ENCODE measurements around the gene CMPK2.

Gene CMPK2

DNA sequence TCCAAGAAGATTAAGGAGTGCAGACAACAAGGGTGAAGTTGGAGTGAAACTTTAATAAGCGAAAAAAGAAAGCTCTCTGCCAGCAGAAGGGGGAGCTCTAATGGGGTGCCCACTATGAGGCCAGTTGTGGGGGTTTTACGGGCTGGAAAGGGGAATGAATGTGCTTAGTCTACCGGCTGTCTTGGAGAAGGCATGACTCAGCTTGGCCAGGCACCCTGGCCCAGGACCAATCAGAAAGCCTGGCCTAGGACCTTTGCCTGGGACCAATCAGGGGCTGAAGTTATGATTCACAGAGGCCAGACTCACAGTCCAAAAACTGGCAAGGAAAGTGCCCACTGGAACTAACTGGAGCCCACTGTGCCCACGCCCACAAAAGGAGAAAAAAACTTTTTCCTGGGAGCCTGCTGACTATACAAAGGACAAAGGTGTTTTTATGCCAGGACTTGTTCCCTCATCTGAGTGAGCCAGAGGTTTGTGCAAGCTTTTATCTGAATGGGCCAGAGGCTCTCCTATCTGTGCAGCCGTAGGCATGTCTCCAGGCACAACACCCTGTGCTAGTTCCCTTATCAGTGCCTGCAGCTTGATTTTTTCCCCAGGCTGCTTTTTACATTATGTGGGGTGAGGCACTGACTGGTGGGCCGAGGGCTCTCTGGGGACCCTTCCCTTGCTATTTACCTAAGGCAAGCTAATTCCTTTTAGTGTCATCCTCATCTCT, 18.6 kb downstream of the CMPK2 start:
- peak; percentile 11 for DNase-seq (ENCODE audit: low read depth)
- TF ChIP-seq POLR2A (IDR thresholded peaks at IDR 0.05; ENCODE audit: extremely low read depth, insufficient read length): no peak
- TF ChIP-seq, protein P1, sequence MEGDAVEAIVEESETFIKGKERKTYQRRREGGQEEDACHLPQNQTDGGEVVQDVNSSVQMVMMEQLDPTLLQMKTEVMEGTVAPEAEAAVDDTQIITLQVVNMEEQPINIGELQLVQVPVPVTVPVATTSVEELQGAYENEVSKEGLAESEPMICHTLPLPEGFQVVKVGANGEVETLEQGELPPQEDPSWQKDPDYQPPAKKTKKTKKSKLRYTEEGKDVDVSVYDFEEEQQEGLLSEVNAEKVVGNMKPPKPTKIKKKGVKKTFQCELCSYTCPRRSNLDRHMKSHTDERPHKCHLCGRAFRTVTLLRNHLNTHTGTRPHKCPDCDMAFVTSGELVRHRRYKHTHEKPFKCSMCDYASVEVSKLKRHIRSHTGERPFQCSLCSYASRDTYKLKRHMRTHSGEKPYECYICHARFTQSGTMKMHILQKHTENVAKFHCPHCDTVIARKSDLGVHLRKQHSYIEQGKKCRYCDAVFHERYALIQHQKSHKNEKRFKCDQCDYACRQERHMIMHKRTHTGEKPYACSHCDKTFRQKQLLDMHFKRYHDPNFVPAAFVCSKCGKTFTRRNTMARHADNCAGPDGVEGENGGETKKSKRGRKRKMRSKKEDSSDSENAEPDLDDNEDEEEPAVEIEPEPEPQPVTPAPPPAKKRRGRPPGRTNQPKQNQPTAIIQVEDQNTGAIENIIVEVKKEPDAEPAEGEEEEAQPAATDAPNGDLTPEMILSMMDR (IDR thresholded peaks at IDR 0.05; ENCODE audit: low read depth, low read length): no peak
- no peak overlapping the region for H3K4me3 ChIP-seq (ENCODE audit: low read depth, low read length)

DNA sequence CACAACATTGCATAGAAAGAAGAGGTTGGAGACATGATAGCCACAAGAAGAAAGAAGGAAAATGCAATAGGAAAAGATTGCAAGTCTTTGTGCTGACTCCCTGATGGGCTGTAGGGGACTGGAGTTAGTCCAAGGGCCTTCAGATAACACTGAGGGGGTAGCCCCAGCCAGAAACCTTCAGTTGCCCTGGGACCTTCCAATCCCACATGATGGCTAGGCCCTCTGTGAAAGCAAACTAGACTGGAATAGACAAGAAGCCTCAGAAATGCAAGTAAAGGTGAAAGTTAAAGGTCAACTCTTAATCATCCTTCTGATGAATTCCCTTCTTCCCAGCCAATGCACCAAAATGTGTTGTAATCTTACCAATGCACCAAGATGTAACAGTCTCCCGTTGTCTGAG, 19.2 kb downstream of the CMPK2 start:
- H3K4me3 ChIP-seq (ENCODE audit: low read depth, low read length): no peak overlapping the region
- TF ChIP-seq POLR2A (IDR thresholded peaks at IDR 0.05; ENCODE audit: extremely low read depth, insufficient read length) (no peak), MYC (IDR thresholded peaks at IDR 0.05; ENCODE audit: low read depth, low read length) (no peak)
- TF ChIP-seq, protein P2, sequence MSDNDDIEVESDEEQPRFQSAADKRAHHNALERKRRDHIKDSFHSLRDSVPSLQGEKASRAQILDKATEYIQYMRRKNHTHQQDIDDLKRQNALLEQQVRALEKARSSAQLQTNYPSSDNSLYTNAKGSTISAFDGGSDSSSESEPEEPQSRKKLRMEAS (IDR thresholded peaks at IDR 0.05; ENCODE audit: low read depth, low read length): no peak
- TF ChIP-seq, protein P1 (IDR thresholded peaks at IDR 0.05; ENCODE audit: low read depth, low read length): no peak
- no peak for DNase-seq (ENCODE audit: low read depth)

DNA sequence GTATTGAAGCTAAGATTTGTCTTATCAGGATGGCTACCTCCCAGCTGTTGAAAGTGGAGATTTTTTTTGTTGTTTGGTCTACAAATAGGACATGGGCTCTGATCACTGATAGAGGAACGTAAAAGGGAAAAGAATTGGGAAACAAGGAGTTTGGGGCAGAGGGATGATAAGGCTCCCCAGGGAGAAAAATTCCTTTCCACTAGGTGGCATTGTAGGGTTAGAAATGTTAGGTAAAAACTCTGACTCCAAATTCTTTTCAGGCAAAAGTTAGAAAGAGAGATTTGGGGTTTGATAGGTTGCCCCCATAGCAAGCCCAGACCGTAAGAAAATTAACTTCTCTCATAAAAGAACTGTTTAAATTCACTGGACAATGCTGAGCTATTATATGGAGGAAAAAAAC, 19.8 kb downstream of the CMPK2 start:
- TF ChIP-seq, protein P1 (IDR thresholded peaks at IDR 0.05; ENCODE audit: low read depth, low read length): no peak
- TF ChIP-seq MYC (IDR thresholded peaks at IDR 0.05; ENCODE audit: low read depth, low read length): no peak
- TF ChIP-seq POLR2A (IDR thresholded peaks at IDR 0.05; ENCODE audit: extremely low read depth, insufficient read length): no peak
- TF ChIP-seq, protein P2 (IDR thresholded peaks at IDR 0.05; ENCODE audit: low read depth, low read length): no peak
- H3K4me3 ChIP-seq (ENCODE audit: low read depth, low read length): no peak overlapping the region
- DNase-seq (ENCODE audit: low read depth): peak; percentile 28

DNA sequence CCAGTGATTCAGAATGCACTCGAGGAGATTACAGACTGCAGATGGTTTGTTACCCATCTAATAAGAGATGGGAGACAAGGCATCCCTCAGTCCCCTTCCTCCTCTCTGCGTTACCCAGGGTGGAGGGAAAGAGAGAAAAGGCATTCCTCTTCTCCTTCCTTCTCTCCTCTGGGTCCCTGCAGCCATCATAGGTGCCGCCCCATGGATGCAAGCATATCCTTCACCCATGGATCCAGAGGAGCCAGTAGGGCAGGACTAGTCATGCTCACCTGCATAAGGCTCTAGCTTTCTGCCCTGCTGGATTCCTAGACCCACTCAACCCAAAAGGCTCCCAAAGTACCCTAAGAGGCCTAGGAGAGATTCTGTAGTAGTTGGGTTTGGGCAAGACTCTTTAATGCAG, 20.4 kb downstream of the CMPK2 start:
- peak; percentile 44 for DNase-seq (ENCODE audit: low read depth)
- H3K4me3 ChIP-seq (ENCODE audit: low read depth, low read length): no peak overlapping the region
- no peak for TF ChIP-seq POLR2A (IDR thresholded peaks at IDR 0.05; ENCODE audit: extremely low read depth, insufficient read length)
- TF ChIP-seq, protein P1 (IDR thresholded peaks at IDR 0.05; ENCODE audit: low read depth, low read length): no peak
- TF ChIP-seq, protein P2 (IDR thresholded peaks at IDR 0.05; ENCODE audit: low read depth, low read length): no peak
- TF ChIP-seq MYC (IDR thresholded peaks at IDR 0.05; ENCODE audit: low read depth, low read length): no peak

DNA sequence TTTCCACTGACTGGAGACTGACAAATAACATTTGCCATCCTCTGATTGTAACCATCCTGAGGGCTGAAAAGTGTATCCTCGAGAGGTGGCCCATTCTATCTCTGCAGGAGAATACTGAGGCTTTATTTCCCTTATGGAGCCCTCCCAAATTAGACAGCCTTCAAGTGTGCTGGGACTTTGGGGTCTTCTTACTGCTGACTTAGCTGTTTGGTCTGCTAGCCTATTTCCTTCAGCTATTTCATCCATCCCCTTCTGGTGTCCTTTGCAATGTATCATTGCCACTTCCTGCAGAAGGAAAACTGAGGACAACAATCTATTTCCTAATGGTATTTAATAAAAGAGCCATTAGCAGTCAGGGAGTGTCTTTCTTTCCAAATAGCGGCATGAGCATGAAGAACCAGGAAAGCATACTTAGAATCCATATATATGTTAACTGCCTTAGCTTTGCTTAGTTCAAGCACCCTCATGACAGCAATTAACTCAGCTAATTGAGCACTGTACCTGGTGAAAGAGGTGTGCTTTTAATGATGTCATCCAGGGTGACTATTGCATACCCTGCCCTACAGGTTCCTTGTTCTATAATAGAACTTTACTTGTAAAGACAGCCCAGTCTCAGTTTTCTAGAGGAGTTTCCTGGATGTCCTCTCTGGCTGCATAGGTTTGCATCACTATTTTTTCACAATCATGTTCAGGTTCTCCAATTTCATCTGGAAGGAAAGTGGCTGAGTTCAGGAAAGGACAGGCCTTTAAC, 24.0 kb downstream of the CMPK2 start:
- TF ChIP-seq, protein P1 (IDR thresholded peaks at IDR 0.05; ENCODE audit: low read depth, low read length): no peak
- TF ChIP-seq, protein P2 (IDR thresholded peaks at IDR 0.05; ENCODE audit: low read depth, low read length): no peak
- no peak for TF ChIP-seq POLR2A (IDR thresholded peaks at IDR 0.05; ENCODE audit: extremely low read depth, insufficient read length)
- no peak for TF ChIP-seq MYC (IDR thresholded peaks at IDR 0.05; ENCODE audit: low read depth, low read length)
- DNase-seq (ENCODE audit: low read depth): no peak
- no peak overlapping the region for H3K4me3 ChIP-seq (ENCODE audit: low read depth, low read length)

All from NB4 (cell line).